Peyer's patch (tissue), 4 donors: ENCODE results near the gene HSF4. TPM values are rescaled to one million over a fixed set of nuclear protein-coding genes. Genes with fewer than 3 reads are reported as not detected.

Source experiments
- DNase-seq, 3 donors: peaks; one replicate each; pipeline ENCODE4 v3.0.0-alpha.2; 2017 to 2019
- H3K27ac ChIP-seq, 4 donors: fragments of 200-600 bp; sonication (generic); one replicate each; pipeline ENCODE4 v1.5.1; 2016 to 2019
- H3K27me3 ChIP-seq, 2 donors: fragments of 200-600 bp; sonication (generic); one replicate each; pipeline ENCODE4 v1.5.1; 2019
- H3K36me3 ChIP-seq, 3 donors: fragments of 200-600 bp; sonication (generic); one replicate each; pipeline ENCODE4 v1.5.1; 2016 to 2019
- H3K4me1 ChIP-seq, 4 donors: fragments of 200-600 bp; sonication (generic); one replicate each; pipeline ENCODE4 v1.5.1; 2016 to 2019
- H3K4me3 ChIP-seq, 4 donors: fragments of 200-600 bp; sonication (generic); 1 replicate in 3 of 4; 2 replicates in 1 of 4; pipeline ENCODE4 v1.5.1; 2016 to 2019; ENCODE audit warnings: mild to moderate bottlenecking in 1 of 4
- H3K9me3 ChIP-seq, 4 donors: fragments of 200-600 bp; sonication (generic); one replicate each; pipeline ENCODE4 v1.5.1; 2016 to 2019; ENCODE audit warnings: mild to moderate bottlenecking in 1 of 4
- CTCF ChIP-seq, 6 experiments: fragments of 450-650 bp in 4 of 6; fragments of 200-600 bp in 2 of 6; sonication (generic) in 1 of 6; IDR thresholded peaks; one replicate each; pipeline ENCODE4 v1.5.1; 2017 to 2019; ENCODE audit warnings: antibody characterized with exemption in 6 of 6, mild to moderate bottlenecking in 3 of 6, moderate library complexity in 1 of 6
- POLR2A ChIP-seq, 2 donors: fragments of 450-650 bp; IDR thresholded peaks; one replicate each; pipeline ENCODE4 v1.5.1; 2017; ENCODE audit warnings: antibody characterized with exemption in 2 of 2, mild to moderate bottlenecking in 2 of 2, moderate library complexity in 2 of 2
- total RNA-seq, 4 donors: library from RNA; depleted of rRNA; stranded (reverse); fragments of >200 nt; gene quantifications; one replicate each; pipeline ENCODE4 v1.1.0, GENCODE V29; 2016

HSF4 gene
- total RNA-seq, 4 donors from 2014 or later, result 15.6 to 140 (median 69.8) TPM

GRCh38 chr16:67162506-67163163 lies 1.9 kb upstream of the HSF4 start:
- no peaks in the 10 kb centered on the region for H3K36me3 ChIP-seq
- peaks cover 17 to 56% (median 34%) of the 10 kb centered on the region in 4 donors for H3K4me1 ChIP-seq
- H3K4me3 ChIP-seq, result peak overlapping the region in 3 of 4 donors; percentile 37 to 57 (median 39)
- peak overlapping the region in 1 of 4 donors; percentile 38 for H3K27ac ChIP-seq
- H3K27me3 ChIP-seq, result peaks cover 0 to 3% of the 10 kb centered on the region in 2 donors
- TF ChIP-seq CTCF (IDR thresholded peaks at IDR 0.05) (no peak), POLR2A (IDR thresholded peaks at IDR 0.05) (no peak)
- DNase-seq, result no peak
- no peaks in the 10 kb centered on the region for H3K9me3 ChIP-seq

DNA sequence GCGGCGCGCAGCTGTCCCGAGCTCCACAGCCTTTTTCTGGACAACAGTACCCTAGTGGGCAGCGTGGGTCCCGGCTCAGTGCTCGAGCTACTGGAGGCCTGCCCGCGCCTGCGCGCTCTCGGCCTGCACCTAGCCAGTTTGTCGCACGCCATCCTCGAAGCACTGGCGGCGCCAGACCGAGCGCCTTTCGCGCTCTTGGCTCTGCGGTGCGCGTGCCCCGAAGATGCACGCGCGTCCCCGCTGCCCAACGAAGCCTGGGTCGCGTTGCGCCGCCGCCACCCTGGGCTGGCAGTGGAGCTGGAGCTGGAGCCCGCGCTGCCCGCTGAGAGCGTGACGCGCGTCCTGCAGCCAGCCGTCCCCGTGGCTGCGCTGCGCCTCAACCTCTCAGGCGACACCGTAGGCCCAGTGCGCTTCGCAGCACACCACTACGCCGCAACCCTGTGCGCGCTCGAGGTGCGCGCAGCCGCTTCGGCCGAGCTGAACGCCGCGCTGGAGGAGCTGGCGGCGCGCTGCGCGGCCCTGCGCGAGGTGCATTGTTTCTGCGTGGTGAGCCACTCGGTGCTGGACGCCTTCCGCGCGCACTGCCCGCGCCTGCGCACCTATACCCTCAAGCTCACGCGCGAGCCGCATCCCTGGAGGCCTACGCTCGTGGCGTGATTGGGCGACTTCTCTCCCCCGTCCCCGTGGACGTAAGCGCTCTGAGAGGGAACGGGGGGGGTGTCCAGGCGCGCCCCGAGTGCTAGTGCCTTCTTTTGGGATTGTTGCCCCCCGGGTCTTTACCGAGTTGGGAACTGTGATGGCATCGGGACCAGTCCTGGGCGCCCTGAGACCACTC lies 1.2 kb upstream of the HSF4 start:
- Histone ChIP-seq H3K27me3 (peaks cover 0 to 3% of the 10 kb centered on the region in 2 donors), H3K9me3 (no peaks in the 10 kb centered on the region), H3K4me3 (peak overlapping the region; percentile 7 to 57 (median 38)), H3K27ac (peak overlapping the region in 3 of 4 donors; percentile 7 to 66 (median 38)), H3K36me3 (no peaks in the 10 kb centered on the region), H3K4me1 (peaks cover 14 to 56% (median 34%) of the 10 kb centered on the region in 4 donors)
- no peak for TF ChIP-seq POLR2A (IDR thresholded peaks at IDR 0.05)
- peak in 1 of 6 experiments; percentile 2 for TF ChIP-seq CTCF (IDR thresholded peaks at IDR 0.05)
- DNase-seq, result peak in 2 of 3 donors; percentile 59 to 65

DNA sequence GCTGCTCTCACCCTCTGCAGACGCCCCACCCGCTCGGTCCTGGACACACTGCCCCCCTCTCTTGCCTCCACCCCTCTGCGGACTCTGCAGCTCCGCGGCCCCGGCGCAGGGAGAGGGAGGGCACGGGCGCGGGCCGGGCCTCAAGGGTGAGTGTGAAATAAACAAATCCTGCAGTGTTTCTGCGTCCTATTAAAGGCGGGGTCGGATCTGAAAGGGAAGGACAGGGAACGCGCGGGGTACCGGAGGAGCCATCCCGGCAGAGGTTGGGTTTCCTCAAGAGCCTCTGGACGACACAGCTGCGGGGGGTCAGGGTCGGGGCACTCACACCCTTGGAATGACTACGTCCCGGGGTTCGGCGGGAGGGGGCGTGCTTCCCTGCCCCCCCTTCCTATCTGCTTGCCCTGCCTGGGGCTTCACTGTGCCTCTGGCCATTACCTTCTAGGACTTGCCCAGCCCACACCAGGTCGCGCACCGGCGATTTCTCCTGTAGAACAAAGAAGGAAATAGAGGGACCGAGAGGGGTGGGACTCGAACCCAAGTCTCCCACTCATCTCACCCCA lies 466 bp upstream of the HSF4 start:
- Histone ChIP-seq H3K27me3 (peaks cover 0 to 3% of the 10 kb centered on the region in 2 donors), H3K4me3 (peak overlapping the region; percentile 7 to 57 (median 38)), H3K36me3 (no peaks in the 10 kb centered on the region), H3K27ac (peak overlapping the region in 3 of 4 donors; percentile 7 to 66 (median 31)), H3K9me3 (no peaks in the 10 kb centered on the region), H3K4me1 (peaks cover 14 to 53% (median 31%) of the 10 kb centered on the region in 4 donors)
- no peak for DNase-seq
- TF ChIP-seq POLR2A (IDR thresholded peaks at IDR 0.05) (no peak), CTCF (IDR thresholded peaks at IDR 0.05) (no peak)

DNA sequence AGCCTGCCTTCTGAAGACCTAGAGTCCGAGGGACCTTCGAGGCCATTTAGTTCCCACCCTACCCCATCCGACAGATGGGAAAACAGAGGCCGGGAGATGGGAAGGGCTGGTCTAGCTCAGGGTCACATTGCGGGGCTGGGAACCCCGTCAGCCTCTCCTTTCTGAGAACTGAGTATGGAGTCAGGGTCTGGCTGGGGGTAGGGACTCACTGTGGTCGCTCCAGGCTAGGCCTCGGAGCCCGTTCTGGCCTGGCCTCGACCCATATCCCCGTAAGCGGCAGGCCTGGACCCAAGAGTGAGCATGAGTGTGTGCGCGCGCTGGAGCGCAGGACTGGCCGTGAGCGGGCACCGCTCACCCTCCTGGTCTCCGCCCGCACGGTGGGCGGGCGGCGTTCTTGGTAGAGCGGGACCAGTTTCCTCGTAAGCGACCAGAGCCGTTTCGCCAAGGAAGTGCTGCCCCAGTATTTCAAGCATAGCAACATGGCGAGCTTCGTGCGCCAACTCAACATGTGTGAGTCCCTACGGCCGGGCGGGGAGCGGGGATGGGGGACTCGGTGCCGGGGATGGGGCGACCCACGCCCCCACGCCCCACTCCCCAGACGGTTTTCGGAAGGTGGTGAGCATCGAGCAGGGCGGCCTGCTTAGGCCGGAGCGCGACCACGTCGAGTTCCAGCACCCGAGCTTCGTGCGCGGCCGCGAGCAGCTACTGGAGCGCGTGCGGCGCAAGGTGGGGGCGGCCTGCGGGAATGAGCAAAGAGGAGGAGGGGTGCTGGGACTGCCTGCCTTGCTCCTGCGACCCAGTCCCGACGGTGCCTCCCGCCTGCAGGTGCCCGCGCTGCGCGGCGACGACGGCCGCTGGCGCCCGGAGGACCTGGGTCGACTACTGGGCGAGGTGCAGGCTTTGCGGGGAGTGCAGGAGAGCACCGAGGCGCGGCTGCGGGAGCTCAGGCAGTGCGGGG lies 855 bp downstream of the HSF4 start:
- Histone ChIP-seq H3K4me1 (peaks cover 14 to 64% (median 43%) of the 10 kb centered on the region in 4 donors), H3K27me3 (peaks cover 0 to 3% of the 10 kb centered on the region in 2 donors), H3K4me3 (peak overlapping the region in 2 of 4 donors; percentile 39 to 57)

More for the DNA sequence above, 855 bp downstream of the HSF4 start:
- Histone ChIP-seq H3K27ac (peak overlapping the region in 2 of 4 donors; percentile 7 to 31), H3K9me3 (no peaks in the 10 kb centered on the region), H3K36me3 (no peaks in the 10 kb centered on the region)
- DNase-seq, result peak in 1 of 3 donors; percentile 48
- TF ChIP-seq CTCF (IDR thresholded peaks at IDR 0.05) (no peak), POLR2A (IDR thresholded peaks at IDR 0.05) (no peak)
